OCI-M2 (cell line): ENCODE measurements around the gene STXBP5L.
"Not testable (repeated sequence)": the region's sequence is repeated elsewhere in the genome, so short reads cannot be mapped to it uniquely, and the experiment has no call there.

Experiments
- DNase-seq: peaks from one replicate; lab custom pipeline; 2025; ENCODE audit not compliant: unreplicated experiment; lab: John Stamatoyannopoulos, UW

The STXBP5L gene

DNA sequence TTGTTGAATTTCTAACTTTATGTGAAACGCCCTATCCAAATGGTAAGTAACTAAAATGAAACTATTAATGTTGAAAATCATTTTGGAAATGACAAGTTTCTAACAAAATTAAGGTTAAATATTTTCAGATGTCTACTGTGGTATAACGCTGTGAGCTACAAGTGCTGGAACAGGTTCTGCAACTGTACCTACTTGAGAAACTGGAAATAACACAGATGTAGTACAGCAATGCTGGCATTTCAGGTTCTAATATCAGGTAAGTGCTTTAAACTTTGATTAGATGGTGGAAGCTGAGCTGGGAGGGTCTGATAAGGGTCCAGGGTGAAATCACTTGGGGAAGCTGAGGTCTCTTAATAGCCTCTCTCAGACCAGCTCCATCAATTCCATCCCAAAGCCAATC is 315.1 kb downstream of the STXBP5L start:
- no peak for DNase-seq

DNA sequence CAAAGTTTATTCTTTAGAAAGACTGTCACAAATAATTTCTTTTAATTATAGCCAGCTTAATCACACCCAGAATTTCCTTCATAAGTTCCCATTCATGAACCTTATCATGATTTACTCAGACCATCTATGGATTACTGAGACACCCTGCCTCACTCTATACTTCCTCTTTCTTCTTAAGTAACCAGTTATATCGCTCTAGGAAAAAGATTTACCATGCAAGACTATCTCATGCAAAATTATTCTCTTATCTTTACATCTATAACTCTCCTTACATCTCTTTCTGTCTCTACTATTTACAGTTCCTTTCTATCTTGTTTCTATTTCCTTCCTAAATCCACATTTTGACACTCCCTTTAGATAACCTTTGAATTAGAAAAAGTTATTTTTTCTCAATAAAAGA is 321.0 kb downstream of the STXBP5L start:
- no peak for DNase-seq

DNA sequence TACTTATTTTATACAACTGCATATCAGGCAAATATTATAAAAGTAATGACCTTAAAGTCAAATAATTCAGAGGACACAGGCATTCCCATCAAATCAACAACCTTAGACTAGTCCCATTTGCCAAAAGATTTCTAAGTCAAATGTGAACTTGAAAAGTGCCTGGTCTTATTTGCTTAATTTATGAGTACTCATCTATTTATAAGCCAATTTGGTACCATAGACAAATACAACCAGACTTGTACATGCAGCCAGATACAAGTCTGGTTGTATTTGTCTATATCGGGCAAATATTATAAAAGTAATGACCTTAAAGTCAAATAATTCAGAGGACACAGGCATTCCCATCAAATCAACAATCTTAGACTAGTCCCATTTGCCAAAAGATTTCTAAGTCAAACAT is 322.2 kb downstream of the STXBP5L start:
- not testable (repeated sequence) for DNase-seq

DNA sequence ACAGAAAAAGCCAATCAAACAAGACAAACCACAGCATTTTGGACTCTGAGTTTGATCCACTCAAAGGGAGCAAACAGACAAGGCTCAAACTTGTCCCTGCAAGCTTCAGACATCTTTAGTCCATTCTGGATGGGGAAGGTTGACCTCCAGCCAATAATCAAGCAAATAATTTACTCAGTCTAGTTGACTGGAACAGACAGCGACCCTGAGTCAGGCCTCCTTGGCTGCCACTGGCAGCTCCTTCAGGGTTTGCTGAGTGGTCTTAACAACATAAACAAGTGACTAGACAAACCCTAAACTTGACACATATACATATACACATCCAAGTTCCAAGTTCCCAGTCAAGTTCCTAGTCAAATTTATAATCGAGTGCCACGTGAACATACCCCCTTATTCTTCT is 323.9 kb downstream of the STXBP5L start:
- no peak for DNase-seq

DNA sequence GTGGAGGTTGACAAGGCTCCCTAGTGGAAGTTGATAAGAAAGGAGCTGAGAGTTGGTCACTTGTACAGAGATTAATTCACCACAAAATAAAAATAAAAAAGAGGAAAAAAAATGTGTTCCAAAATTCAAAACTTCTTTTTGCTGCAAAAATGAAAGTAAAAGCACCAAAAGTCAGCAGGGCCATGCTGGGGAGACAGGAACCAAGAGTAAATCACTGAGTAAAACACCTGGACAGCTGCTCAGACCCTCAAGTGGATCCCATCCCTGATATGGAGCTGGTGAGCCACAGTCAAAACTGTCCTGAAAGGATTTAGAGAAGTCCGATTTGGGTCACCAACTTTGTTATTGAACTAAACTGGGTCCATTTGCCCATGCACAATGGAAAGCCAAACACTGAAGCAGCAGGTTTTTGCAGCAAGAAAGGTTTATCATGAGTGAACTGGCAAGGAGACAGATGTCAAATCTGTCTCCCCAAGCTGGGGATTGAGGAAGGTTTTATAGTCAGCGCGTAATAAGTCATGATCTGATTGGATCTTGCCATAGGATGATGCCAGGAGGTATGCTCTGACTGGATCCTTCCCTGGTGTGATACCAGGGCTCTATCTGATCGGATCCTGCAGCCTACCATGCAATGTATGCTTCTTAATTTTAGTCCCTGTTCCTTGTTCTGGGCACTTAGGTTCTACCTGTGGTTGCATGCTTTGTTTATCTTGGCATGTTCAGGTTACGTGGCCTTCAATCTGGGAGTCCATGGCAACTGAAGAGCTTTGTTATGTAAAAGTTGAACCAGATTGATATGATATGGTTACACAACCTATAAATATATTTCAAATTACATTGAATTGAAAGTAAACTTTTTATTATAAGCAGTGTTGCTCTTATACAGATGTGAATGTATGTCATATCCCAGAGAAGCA is 324.6 kb downstream of the STXBP5L start:
- DNase-seq, result no peak

DNA sequence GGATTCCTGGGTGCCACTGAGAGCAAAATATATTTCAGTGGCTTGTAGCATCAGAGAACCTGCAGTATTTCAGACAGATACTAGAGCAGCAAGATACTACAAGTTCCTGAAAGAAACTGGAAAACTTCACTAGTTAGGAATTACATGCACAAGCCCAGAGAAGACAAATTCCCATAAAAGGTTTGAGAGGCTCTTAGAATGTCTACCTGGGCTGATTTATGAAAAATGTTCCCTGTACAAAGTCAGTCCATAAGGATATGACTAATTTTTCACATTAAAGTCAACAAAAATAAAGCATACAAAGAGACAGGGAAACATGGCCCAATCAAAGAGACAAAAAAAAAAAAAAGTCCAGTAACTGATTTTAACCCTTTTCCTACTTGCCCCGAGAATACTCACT is 335.2 kb downstream of the STXBP5L start:
- DNase-seq, result no peak

DNA sequence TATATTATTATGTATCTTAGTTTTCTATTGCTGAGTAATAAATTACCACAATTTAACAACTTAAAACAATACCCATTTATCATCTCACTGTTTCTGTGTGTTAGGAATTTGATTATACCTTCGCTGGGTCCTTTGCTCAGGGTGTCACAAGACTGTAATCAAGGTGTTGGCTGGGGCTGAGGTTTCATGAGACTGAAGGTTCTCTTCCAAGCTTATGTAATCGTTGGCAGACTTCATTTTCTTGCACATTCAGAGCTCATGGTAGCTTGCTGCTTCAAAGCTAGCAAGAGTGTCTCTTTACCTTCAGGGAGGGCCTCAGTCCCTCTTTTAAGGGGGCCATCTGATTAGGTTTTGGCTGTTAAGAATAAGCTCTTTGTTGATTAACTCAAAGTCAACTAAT is 344.7 kb downstream of the STXBP5L start:
- no peak for DNase-seq

DNA sequence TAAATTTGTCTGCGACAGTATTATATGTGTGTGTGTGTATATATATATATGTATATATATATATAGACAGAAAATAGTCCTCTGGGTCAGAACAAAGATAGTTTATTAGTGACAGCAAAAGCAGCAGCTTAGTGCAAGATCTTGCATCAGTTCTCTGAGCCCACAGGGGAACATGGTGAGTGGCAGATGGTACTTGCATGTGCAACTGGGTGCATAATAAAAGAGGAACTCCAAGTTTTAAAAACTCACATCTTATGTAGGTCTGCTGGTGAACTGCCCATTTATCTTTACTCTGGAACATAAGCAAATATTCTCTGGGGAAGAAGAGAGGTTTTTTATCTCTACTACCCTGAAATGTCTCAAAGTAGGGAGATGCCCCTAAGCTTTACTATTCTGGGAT is 361.4 kb downstream of the STXBP5L start:
- DNase-seq, result no peak

DNA sequence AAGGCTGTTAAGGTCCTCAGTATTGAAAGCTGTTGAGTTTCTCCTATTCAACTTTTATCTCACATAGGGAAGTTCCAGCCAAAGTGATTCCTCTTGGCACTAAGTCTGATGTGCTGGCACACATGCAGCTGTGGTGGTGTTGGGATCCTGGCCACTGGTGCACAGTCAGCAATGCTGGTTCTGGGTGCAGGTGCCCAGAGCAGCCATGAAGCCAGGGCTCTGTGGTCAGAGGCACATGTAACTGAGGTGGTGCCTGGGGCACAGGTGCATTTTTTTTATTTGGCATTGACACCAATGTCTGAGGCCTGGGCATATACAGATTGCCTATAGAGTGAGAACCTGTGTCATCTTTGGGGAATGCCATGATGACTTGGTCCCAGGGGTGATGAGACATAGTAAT is 366.4 kb downstream of the STXBP5L start:
- DNase-seq, result no peak

DNA sequence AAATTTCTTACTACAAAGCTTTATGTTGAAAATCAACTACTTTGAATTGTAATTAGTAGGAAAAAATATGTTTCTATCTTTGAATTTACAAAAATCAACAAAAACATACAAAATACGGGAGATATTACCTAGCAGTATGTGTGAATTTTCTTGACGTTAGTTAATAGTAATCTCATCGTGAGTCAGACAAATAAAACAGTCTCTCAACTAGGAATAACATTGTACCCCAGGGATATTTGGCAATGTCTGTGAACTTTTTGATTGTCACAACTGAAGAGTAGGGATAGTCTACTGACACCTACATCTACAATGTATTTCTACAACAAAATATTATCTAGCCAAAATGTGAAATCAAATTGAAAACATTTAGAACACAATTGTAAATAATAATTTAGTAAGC is 387.4 kb downstream of the STXBP5L start:
- no peak for DNase-seq

DNA sequence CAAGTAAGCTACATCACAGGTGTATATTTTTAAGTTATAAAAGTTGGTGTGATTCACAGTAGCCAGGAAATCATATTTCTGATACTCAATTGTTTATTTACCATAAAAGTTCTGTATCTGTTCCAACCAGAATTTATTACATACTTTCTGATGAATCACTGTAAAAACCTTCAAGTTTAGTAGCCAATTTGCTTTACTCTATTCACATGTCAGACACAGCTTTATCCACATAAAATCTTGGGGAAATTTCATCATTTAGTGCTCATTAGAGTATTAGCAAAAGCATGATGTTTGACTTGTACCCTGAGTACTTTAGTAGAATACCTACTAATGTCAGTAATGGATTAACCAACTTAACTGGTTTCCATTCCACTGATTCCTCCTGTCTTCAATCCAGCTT is 388.0 kb downstream of the STXBP5L start:
- DNase-seq, result no peak

DNA sequence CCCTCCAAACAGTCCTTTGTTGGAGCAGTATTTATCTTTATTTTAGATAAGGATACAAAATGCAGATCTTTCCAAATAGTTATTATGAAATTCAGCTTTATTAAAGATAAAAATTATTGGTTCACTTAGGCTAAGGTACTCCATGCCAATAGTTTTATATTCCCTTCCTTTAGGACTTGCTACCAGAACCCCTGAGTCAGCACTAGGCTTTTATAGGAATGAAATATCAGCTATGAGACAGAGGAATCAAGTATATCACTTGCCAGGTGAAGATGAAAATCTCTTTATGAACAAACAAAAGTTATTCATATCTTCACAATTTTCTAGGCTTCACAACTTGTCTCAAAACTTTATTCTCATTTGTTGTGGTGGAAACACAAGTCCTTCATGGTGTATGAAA is 416.3 kb downstream of the STXBP5L start:
- no peak for DNase-seq

DNA sequence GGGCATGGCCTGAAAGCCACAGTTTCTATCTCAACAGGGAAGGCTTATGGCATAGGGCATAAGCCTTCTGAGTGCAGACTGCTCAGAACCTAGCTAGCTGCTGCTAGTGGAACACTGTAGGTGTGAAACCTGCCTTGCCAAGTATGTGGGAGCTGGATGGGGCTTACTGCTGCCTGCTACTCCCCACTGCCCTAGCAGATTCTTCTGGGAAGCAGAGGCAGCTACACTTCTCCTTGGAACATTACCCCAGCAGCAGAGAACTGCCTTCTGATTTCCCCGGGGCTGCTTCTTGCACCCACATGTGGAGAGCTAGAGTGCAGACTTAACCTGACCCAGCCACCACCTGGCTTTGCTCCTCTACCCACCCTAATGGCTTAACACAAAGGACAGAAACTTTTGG is 422.1 kb downstream of the STXBP5L start:
- DNase-seq, result no peak

DNA sequence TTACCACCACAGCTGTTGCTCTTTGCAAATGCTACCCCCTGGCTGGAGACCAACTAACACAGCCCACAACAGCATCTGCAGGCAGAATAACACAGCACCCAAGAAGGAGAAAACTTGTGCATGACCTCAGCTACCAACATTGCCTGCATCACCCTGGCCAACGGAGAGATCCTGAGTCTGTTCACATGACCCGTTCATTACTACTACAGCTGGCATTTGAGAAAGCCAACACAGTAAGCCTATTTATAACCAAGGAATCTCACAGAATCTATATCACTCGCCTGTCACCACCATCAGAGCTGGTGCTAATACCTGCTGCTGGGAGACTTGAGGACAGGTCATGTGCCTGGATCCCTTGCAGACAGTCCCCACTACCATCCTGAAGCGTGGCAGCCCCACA is 422.6 kb downstream of the STXBP5L start:
- no peak for DNase-seq

DNA sequence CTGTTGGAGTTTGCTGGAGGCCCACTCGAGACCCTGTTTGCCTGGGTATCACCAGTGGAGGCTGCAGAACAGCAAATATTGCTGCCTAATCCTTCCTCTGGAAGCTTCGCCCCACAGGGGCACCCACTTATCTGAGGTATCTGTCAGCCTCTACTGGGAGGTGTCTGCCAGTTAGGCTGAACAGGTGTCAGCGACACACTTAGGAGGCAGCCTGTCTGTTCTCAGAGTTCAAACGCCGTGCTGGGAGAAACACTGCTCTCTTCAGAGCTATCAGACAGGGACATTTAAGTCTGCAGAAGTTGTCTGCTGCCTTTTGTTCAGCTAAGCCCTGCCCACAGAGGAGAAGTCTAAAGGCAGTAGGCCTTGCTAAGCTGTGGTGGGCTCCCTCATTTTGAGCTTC is 448.0 kb downstream of the STXBP5L start:
- DNase-seq, result not testable (repeated sequence)

DNA sequence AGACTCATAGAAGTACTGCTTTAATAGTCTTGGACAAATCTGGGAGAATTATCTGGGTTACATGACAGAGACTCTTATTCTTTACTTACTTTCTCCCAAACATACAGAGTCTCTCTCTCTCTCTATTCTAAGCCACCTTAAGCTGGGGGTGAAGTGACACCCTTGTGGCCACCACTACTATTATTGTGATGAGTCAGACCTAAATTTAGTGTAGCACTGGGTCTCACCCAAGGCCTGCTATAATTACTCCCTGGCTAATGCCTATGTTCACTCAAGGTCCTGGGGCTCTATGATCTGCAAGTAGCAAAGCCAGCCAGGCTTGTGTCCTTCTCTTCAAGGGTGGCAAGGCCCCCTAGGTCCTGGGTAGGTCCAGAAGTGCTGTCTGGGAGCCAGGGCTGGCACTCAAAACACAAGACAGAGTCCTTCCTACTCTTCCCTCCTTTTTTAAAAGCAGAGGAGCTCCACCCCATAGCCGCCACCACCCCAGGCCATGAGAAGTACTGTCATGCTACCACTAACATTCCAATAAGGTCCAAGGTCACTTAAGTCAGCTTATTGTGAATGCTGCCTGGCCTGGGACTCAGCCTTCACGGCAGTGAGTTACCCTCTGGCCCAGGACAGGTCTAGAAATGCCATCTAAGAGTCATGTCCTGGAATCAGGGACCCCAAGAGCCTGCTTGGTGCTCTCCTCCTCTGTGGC is 454.2 kb downstream of the STXBP5L start:
- DNase-seq, result no peak

DNA sequence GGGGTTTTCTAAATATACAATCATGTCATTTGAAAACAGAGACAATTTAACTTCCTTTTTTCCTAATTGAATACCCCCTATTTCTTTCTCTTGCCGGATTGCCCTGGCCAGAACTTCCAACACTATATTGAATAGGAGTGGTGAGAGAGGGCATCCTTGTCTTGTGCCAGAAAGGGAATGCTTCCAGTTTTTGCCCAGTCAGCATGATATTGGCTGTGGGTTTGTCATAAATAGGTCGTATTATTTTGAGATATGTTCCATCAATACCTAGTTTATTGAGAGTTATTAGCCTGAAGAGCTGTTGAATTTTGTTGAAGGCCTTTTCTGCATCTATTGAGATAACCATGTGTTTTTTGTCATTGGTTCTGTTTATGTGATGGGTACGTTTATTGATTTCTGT is 480.3 kb downstream of the STXBP5L start:
- DNase-seq, result not testable (repeated sequence)

DNA sequence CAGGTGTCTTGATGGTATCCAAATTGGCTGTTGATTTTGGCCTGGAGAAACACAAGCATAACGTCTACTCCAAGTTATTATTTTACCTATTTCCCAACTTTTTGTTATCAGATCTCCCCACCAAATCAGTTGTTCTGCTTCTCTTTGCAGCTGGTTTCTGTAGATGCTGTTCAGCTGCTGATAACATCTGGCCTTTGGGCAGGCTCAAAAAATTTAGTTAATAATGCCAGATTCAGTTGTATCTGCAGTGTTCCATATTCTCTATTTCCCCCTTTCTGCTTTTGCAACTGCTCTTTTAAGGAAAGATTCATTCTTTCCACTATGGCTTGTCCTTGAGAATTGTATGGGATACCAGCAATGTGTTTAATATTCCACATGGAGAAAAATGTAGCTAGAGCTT is 488.0 kb downstream of the STXBP5L start:
- DNase-seq, result not testable (repeated sequence)

DNA sequence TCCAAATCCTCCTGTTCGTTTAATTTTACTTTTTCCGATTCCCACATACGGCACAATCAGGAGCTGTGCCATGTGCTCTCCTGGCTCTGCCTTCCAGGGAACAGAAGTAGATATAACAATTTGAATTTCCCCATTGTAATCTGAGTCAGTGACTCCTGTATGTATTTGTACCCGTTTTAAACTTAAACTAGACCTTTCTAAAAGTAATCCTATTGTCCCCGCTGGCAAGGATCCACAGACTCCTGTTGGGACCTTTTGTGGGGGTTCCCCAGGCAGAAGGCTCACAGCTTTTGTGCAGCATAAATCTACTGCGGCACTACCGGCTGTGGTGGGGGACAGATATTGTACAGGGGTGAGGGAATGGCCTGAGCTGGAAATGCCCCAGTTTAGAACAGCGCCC is 490.0 kb downstream of the STXBP5L start:
- not testable (repeated sequence) for DNase-seq

DNA sequence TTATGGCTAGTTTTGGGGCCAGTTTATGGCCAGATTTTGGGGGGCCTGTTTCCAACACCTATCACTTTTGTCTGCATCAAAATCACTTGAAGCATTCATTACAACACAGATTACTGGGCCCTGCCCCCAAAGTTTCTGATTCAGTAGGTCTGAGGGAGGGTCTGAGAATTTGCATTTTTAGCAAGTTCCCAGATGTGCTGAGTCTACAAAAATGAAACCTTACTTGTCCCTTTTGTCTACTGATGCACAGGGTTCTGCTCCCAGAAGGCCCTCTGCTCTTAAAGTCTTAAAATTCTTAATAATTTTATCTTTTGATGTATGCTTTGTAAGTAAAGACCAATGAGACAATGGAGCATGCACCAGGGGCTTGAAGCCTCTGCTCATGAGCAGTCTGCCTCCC is 491.8 kb downstream of the STXBP5L start:
- no peak for DNase-seq

DNA sequence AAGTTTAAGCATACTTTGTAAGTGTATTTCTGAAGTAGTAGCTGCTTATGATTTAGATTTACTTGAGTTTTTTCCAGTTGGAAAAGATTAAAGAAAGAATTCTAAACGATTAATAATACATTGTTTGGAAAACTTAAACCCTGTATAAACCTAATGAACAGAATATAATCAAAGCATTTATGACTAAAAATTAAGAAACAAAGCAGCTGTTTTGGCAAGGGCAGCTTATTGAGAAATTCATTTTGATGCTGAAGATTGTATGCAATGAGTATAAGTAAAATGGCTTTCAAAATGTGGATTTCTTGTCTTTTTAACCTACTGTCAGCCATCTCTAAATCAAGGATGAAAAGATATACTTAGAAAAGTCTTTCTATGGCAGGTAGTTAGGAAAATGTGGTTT is 497.6 kb downstream of the STXBP5L start:
- no peak for DNase-seq

DNA sequence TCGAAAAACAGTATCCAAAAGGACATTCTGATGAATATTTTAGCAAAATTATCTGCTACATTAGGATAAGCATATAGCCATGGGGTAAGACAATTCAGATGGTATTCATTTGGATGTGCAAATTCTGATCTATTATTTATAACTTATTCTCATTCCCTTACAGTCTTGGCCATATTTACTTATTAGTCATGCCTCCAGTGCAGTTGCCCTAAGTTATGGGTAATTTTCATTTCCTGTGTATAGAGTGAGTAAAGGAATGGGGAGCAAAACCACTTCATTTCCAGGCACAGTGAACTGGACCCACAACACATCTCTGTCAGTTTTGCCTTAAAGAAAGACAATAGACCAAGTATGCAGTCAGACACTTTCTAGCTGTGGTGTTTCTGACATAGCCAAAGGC is 503.5 kb downstream of the STXBP5L start:
- no peak for DNase-seq
